HL-60/S4 treated with phorbol 12-myristate 13-acetate at 8.2 ng/mL for 4 days and 3 days (cell line): Measurements from ENCODE around the gene SORCS1.

Experiments
- in situ Hi-C: fragments of 300-500 bp; cut with MboI; formaldehyde crosslinking; loops from 2 replicates; pipeline ENCODE4 v1.15.0; 2022; ENCODE audit warnings: low sequenced_read_pairs

SORCS1 gene

GRCh38 chr10:106618646-106619045 is 545.9 kb downstream of the SORCS1 start:
- in situ Hi-C loops: no loop called here

DNA sequence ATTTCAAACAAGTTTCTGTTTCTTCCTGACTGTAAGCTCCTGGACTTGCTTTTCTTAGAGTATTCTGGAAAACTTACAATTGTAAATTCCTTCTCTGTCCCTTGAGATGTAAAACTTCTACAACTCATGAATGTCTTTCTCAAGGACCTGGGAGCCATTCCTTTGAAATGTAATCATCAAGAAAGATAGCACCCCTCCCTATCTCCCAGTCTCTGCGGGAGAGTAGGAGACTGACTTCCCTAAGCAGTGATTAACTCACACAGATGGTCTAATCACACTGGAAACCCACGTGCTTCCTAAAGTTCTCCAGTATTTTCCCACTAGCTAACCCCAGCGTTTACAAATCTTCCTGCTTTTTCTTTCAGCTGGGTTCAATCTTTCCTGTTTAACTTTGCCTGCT is 549.4 kb downstream of the SORCS1 start:
- in situ Hi-C loops: no loop called here

GRCh38 chr10:106614293-106614692 is 550.2 kb downstream of the SORCS1 start:
- in situ Hi-C loops: no loop called here

DNA sequence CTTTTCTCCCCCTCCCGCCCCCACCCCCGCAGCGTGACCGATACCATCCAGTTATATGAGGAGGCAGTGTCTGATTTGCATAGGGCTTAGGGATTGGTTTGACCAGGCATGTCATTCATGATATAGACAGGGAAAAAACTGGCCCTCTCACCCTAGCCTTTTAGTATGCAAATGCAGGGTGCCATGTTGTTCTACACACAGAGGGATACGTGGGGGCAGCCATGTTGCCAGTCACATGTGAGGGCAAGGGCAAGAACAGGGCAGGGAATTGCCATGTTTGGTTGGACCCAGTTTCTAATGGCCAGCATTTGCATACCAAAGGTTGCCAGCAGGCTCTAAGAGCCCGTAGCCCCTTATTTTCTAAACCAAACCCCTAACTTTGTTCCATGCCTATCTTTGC is 552.1 kb downstream of the SORCS1 start:
- in situ Hi-C loops: no loop called here

GRCh38 chr10:106609470-106610266 is 554.8 kb downstream of the SORCS1 start:
- in situ Hi-C loops: no loop called here

DNA sequence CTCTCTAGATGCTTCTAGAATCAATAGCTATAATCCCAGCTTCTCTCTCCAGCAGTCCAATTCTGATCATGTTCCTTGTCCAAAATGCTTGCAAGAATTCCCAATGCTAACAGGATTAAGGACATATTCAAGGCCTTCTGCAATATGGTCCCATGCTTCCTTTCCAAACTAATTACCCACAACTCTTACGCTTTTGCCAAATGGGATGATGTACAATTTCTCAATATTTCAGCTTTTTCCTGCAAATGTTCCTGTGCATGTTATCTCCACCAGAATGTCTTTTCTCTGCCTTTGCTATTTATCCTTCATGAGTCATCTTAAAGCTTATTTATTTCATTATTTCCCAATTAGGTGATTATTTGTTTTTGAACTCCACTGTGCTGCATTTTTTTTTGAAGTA is 556.4 kb downstream of the SORCS1 start:
- in situ Hi-C loops: no loop called here

- in situ Hi-C loops: no loop called here
These were observed 569.2 kb downstream of the SORCS1 start for GRCh38 chr10:106595281-106595680.

- in situ Hi-C loops: no loop called here
These were observed 570.6 kb downstream of the SORCS1 start for GRCh38 chr10:106593876-106594275.

- in situ Hi-C loops: no loop called here
These were observed 572.1 kb downstream of the SORCS1 start for GRCh38 chr10:106592396-106592795.

GRCh38 chr10:106582291-106582690 is 582.2 kb downstream of the SORCS1 start:
- in situ Hi-C loops: no loop called here

DNA sequence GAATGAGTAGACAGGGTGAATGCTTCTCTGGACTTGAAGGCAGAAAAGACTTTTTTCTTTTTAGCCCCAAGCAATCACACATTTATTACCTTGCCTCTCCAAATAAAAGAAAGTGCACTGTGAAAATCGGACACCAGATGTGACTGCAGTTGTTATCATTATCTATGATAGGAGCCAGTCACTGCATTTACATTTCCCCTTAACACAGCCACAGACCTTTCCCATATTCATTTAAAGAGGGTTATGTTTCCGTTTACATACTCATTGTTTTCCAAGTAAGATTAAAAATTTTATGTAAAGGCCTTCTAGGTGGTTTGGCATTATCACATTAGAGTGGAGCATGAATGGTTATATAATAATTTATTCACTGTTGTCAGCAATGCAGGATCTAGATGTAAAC is 586.8 kb downstream of the SORCS1 start:
- in situ Hi-C loops: no loop called here

DNA sequence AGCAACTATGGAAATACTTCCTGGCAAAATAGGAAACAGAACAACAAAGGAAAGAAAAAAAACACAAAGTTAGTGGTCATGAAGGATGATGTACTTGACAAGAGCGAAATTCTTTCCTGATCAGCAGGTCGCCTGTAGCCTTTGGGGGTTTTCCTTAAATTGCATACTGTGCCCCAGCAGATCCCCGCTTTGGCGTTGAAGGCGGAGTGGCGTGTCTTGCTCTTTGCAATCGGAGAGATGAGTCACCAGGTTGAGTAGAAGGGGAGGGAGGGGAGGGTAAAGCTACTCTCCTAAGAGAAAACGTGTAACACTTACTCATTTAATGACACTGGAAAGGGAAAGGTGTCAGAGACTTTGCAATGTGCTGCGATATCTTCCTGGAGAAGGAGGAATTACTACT is 587.2 kb downstream of the SORCS1 start:
- in situ Hi-C loops: no loop called here

DNA sequence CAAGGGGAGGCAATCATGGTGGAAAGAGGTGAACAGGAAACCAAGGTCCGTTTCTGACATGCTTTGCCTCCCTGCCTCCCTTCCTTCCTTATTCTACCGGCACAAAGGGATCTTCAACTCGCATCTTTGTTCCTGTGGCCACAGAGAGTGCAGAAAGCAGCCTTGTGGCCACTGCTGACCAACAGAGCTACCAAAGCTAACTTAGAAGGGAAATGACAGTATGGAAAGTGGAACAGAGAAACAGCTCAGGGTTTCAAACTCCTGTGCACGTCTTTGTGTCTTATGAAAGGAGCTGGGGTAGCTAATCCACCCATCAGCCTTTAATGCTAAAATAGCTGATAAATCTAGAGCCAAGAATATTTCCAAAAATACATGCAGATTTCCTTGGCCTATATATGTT is 588.0 kb downstream of the SORCS1 start:
- in situ Hi-C loops: no loop called here

GRCh38 chr10:106573106-106573505 is 591.4 kb downstream of the SORCS1 start:
- in situ Hi-C loops: no loop called here

DNA sequence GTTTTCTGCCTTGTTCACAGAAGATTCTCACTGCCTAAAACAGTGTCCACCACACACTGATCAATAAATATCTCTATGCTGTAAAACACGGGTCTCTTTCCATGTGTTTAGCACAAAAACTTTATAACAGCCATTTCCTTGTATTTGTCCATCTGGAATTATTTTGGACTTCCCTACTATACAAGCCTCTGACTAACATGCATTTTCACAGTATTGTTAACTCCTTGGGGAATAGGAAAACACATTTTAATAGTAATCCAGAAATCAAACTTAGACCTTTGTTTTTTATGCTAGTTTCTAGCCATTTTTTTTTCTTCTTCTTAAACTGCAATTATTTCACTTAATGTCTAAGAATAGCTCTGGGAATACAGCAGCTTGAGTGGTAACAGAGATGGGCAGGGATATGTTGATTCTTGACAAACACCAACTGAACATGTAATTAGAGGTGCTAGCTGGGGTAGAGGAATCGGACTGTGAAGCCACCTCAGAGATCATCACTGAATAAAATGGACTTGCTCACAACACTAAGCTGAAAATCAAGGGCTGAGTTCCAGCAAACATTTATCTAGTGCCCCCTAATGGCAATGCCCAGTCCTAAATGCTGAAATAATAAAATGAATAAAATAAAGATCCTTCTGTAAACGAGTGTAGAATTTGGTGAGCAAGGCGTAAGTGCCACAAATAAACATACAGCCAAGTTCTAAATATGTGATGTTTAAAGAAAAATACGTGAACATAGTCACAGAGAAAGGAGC is 593.1 kb downstream of the SORCS1 start:
- in situ Hi-C loops: no loop called here

- in situ Hi-C loops: no loop called here
These were observed 594.2 kb downstream of the SORCS1 start for GRCh38 chr10:106570268-106570667.

- in situ Hi-C loops: no loop called here
These were observed 596.9 kb downstream of the SORCS1 start for GRCh38 chr10:106567629-106568028.

GRCh38 chr10:106566873-106567272 is 597.6 kb downstream of the SORCS1 start:
- in situ Hi-C loops: no loop called here

DNA sequence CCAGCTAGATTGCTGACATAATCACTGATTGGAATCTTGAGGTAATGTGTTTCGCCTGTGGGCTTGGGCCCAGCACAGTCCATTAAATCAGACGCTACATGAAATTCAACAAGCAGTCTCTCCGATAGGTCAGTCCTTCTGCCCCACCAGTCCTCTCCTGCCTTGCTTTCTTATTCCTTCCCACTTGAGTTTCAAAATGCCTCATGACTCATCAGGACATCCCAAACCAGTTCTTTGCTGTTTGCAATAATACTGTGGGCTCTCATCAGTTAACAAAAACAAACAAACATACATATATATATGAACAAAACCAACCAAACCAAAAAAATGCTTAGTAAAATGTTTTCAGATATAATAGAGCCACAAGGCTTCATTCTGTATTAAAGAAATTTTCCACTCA is 599.0 kb downstream of the SORCS1 start:
- in situ Hi-C loops: no loop called here

DNA sequence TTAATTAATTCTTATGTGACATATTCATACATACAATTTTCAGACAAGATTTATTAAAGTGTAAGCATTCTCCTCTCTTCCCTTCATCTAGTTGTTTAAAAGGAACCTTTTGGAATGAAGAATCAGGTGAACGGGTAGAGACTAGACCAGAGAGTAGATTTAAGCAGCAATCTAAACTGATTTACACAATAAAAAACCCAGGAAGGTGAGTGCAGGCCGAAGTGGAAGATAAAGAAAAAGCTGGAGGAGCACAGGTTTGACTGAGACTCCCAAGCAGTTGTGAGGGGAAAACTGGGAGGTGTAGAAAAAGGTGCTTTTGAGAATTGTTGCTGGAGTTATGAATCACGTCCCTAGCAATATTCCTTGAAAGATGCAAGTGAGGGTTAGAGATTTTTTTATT is 601.1 kb downstream of the SORCS1 start:
- in situ Hi-C loops: no loop called here

DNA sequence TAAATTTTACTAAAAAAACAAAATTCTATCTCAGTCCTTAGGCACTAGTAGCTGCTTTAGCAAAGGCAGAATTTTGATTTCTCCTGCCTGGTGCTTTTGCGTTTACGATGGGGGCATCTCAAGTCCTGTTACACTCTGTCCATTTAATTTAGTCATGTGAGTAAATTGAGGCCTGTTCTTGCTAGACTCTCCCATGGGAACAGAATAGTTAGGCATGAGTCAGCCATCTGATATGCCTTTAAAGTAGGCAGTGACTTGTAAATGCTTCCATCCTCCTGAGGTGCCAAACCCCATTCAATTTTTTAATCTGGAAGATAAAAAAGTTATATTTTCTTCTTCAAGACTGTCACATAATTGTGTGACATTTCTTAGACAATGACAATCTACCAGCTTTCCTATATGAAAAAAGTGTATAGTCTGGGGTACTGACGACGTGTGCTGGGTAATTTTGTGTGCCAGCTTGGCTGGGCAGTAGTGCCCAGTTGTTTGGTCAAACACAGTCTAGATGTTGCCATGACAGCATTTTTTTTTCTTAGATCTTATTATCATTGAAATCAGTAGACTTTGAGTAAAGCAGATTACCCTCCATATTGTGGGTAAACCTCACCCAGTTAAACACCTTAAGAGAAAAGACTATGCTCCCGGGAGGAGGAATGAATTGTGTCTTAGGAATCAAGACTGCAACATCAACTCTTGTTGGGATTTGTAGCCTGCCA is 603.4 kb downstream of the SORCS1 start:
- in situ Hi-C loops: no loop called here

DNA sequence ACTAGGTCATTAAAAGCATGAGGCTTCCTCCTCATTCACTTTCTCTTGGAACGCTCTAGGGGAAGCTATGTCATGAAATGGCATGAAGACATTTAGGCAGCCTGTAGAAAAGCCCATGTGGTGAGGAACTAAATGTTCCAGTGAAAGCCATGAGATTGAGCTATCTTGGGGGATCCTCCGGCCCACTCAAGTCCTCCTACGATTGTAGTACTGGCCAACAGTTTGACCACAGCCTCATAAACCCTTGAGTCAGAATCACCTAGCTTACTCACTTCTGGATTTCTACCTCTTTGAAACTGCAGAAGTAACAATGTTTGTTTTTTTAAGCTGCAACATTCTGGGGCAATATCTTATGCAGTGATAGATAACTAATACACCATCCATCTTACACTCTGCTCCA is 605.1 kb downstream of the SORCS1 start:
- in situ Hi-C loops: no loop called here
